Heart left ventricle (tissue), 16 donors: ENCODE results near the gene TNFRSF18. TPM values are rescaled to one million over a fixed set of nuclear protein-coding genes. Genes with fewer than 3 reads are reported as not detected.

Experiments
- ATAC-seq, 4 donors: fragments of 200-7000 bp; cut with Tn5 transposase; one replicate each; pipeline ENCODE4 v1.9.1; 2020 to 2022; ENCODE audit warnings: moderate library complexity in 4 of 4, mild to moderate bottlenecking in 3 of 4, moderate number of reproducible peaks in 1 of 4
- DNase-seq, 5 donors: peaks; one replicate each; pipeline ENCODE4 v3.0.0-alpha.2; 2020
- H3K27ac ChIP-seq, 12 donors: fragments of 200-600 bp; sonication (generic) in 4 of 12; one replicate each; pipeline versions ENCODE4 v1.5.0 to v1.8.0; 2016 to 2022; ENCODE audit warnings: mild to moderate bottlenecking in 2 of 12
- H3K27me3 ChIP-seq, 9 donors: fragments of 200-600 bp; sonication (generic) in 2 of 9; one replicate each; pipeline versions ENCODE4 v1.5.1 to v1.8.0; 2016 to 2022; ENCODE audit warnings: mild to moderate bottlenecking in 3 of 9
- H3K36me3 ChIP-seq, 9 donors: fragments of 200-600 bp; sonication (generic) in 2 of 9; one replicate each; pipeline versions ENCODE4 v1.5.0 to v1.8.0; 2018 to 2022; ENCODE audit warnings: mild to moderate bottlenecking in 2 of 9
- H3K4me1 ChIP-seq, 12 donors: fragments of 200-600 bp; sonication (generic) in 4 of 12; one replicate each; pipeline versions ENCODE4 v1.5.0 to v1.8.0; 2016 to 2022; ENCODE audit warnings: mild to moderate bottlenecking in 3 of 12
- H3K4me3 ChIP-seq, 12 donors: fragments of 200-600 bp; sonication (generic) in 4 of 12; one replicate each; pipeline versions ENCODE4 v1.5.0 to v1.8.0; 2017 to 2022; ENCODE audit warnings: mild to moderate bottlenecking in 9 of 12, moderate library complexity in 4 of 12
- H3K9me3 ChIP-seq, 12 donors: fragments of 200-600 bp; sonication (generic) in 4 of 12; one replicate each; pipeline versions ENCODE4 v1.5.0 to v1.8.0; 2016 to 2022; ENCODE audit warnings: mild to moderate bottlenecking in 1 of 12
- POLR2A ChIP-seq, 2 donors: fragments of 450-650 bp; IDR thresholded peaks; one replicate each; pipeline ENCODE4 v1.6.1; 2017; ENCODE audit warnings: antibody characterized with exemption in 2 of 2, mild to moderate bottlenecking in 2 of 2, moderate library complexity in 2 of 2
- WGBS, 4 donors: extraction: QIAGEN DNeasy Blood & Tissue Kit in 2 of 4; methylation state at CpG; one replicate each; pipeline versions ENCODE4 v1.1.5 to v1.1.7; 2013 to 2018; 5-methylcytosine and 5-hydroxymethylcytosine counted together
- intact Hi-C, 10 donors: fragments of 100-400 bp; cut with DNase I; formaldehyde crosslinking; loops; one replicate each; pipeline versions ENCODE4 v1.11.1 to v1.14.2; 2022
- polyA plus RNA-seq, 2 donors: library from polyadenylated mRNA; stranded (reverse); fragments of 200-250 nt; gene quantifications; one replicate each; pipeline ENCODE4 v1.2.3, GENCODE V29; 2013
- total RNA-seq, 9 donors: library from RNA; depleted of rRNA in 2 of 9; stranded (reverse); fragments of >200 nt in 2 of 9; fragmentation: NEBNext Ultra II Directional in 3 of 9; extraction: Animal tissue kit (Norgen Biotek cat#: 25700) in 3 of 9; gene quantifications; one replicate each; pipeline versions ENCODE4 v1.1.0 to v1.2.4, GENCODE V29; 2016 to 2023
- TF ChIP-seq, protein P1 (sequence below), 12 donors: fragments of 200-600 bp; sonication (generic) in 4 of 12; IDR thresholded peaks; one replicate each; pipeline versions ENCODE4 v1.5.0 to v1.8.0; 2018 to 2022; ENCODE audit warnings: antibody characterized with exemption in 12 of 12, mild to moderate bottlenecking in 5 of 12
- donor health status: ischemic (EF 13 %, LVEDD 7.1; RV severe dilation, severe dysfunction).
- donor health status: healthy with polysubstance abuse.
- donor health status: DM: no; HTN: yes; CAD: no.
- donor health status: DM: no; HTN: no; CAD: no.
- donor health status: ischemic (EF 25% LVEDD 6.9; RV normal size, moderate dysfunction).
- donor health status: ischemic (EF 25% LVEDD 5.7; RV mildly dilated, moderate dysfunction).
- donor health status: healthy.
- donor health status: DM: yes; HTN: yes; CAD: no.
- donor health status: ischemic (EF 35%, LVEDD 5.7; RV mildly dilated, moderate dysfunction).
- donor health status: nonischemic (EF 11% LVEDD 7.7; RV severe dilation, severe dysfunction).
- donor health status: DM: yes; HTN: yes; CAD: no.
- donor health status: PGD.
- donor health status: ischemic (EF 29% LVEDD 5.4; RV normal size, mild dysfunction).
- donor health status: nonischemic (EF 23%, LVEDD 6.1; RV moderate dilation, normal function).

TNFRSF18 gene
- total and polyA plus RNA-seq, 11 donors = 0.24 to 0.93 (median 0.77) TPM; not detected in 8

DNA sequence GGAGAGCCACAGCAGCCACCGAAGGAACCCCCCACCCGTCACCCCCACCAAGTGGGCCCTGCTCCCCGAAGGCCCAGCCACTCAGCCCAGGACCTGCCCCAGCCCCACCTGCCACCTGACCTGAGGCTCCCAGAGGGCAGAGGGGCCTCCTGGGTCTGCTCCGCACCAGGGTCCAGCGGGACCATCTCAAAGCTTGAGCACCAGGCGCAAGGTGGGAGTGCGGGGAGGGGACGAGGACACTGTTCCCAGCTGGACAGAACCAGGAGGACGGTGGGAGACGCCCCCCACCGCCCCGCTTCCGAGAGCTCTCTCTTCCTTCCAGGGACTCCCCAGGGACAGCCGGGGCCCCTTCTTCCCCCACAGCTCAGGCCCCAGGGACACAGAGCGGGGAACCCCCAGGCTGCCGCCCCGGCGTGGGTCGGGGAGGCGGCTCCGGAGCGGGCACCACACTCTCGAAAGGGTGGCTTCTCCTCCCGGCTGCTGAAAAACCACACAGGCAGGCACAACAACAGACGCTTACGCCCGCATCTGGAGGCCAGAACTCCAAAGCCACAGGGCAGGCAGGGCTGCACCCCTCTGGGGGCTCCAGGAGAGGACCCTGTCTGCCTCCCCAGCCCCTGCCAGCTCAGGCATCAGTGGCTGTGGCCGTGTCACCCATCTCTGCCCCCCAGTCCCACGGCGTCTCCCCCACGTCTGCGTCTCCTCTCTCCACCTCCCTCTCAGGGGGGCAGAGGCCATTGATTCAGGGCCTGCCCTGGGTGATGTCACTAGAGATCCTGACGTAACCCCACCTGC, 34.6 kb downstream of the TNFRSF18 start:
- DNase-seq (peak in 3 of 5 donors; percentile 4 to 60 (median 17)), ATAC-seq (no peak)
- Histone ChIP-seq H3K9me3 (no peaks in the 10 kb centered on the region), H3K27ac (no peak overlapping the region), H3K4me1 (peaks cover 0 to 9% (median 0%) of the 10 kb centered on the region in 12 donors), H3K27me3 (peaks cover 28 to 91% (median 69%) of the 10 kb centered on the region in 9 donors), H3K4me3 (no peak overlapping the region), H3K36me3 (no peaks in the 10 kb centered on the region)
- intact Hi-C loops = no loop called here
- WGBS, 4 donors = 71 to 79% (median 77%) methylated on average over 15 to 33 of the region's 33 CpGs
- no peak for TF ChIP-seq POLR2A (IDR thresholded peaks at IDR 0.05)
- TF ChIP-seq, protein P1, sequence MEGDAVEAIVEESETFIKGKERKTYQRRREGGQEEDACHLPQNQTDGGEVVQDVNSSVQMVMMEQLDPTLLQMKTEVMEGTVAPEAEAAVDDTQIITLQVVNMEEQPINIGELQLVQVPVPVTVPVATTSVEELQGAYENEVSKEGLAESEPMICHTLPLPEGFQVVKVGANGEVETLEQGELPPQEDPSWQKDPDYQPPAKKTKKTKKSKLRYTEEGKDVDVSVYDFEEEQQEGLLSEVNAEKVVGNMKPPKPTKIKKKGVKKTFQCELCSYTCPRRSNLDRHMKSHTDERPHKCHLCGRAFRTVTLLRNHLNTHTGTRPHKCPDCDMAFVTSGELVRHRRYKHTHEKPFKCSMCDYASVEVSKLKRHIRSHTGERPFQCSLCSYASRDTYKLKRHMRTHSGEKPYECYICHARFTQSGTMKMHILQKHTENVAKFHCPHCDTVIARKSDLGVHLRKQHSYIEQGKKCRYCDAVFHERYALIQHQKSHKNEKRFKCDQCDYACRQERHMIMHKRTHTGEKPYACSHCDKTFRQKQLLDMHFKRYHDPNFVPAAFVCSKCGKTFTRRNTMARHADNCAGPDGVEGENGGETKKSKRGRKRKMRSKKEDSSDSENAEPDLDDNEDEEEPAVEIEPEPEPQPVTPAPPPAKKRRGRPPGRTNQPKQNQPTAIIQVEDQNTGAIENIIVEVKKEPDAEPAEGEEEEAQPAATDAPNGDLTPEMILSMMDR (IDR thresholded peaks at IDR 0.05) = no peak

DNA sequence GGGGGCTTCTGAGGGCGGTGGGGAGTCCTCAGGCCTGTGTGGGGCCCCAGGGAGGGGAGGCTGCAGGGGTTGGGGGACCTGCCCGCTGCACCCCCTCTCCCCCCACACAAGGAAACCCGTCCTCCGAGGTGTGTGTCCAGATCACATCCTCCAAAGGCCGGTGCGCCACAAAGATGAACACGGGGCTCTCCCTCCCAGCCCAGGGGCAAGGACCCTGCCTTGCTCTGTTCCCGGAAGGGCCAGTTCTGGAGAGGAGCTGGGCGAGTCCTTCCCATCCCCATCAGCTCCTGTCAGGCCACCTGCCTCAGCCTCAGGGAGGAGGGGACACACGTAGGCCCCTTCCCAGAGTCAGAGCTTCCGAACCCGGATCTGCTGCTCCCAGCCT, 35.2 kb downstream of the TNFRSF18 start:
- no peak overlapping the region for H3K4me3 ChIP-seq
- intact Hi-C loops = no loop called here
- ATAC-seq (no peak), DNase-seq (peak in 2 of 5 donors; percentile 17 to 40)
- peaks cover 0 to 9% (median 0%) of the 10 kb centered on the region in 12 donors for H3K4me1 ChIP-seq
- WGBS, 4 donors = 70 to 79% (median 76%) methylated on average over 6 to 12 of the region's 12 CpGs
- no peaks in the 10 kb centered on the region for H3K36me3 ChIP-seq
- TF ChIP-seq POLR2A (IDR thresholded peaks at IDR 0.05) = no peak
- TF ChIP-seq, protein P1 (IDR thresholded peaks at IDR 0.05) = no peak
- H3K9me3 ChIP-seq = no peaks in the 10 kb centered on the region
- peaks cover 29 to 91% (median 68%) of the 10 kb centered on the region in 9 donors for H3K27me3 ChIP-seq
- H3K27ac ChIP-seq = no peak overlapping the region

DNA sequence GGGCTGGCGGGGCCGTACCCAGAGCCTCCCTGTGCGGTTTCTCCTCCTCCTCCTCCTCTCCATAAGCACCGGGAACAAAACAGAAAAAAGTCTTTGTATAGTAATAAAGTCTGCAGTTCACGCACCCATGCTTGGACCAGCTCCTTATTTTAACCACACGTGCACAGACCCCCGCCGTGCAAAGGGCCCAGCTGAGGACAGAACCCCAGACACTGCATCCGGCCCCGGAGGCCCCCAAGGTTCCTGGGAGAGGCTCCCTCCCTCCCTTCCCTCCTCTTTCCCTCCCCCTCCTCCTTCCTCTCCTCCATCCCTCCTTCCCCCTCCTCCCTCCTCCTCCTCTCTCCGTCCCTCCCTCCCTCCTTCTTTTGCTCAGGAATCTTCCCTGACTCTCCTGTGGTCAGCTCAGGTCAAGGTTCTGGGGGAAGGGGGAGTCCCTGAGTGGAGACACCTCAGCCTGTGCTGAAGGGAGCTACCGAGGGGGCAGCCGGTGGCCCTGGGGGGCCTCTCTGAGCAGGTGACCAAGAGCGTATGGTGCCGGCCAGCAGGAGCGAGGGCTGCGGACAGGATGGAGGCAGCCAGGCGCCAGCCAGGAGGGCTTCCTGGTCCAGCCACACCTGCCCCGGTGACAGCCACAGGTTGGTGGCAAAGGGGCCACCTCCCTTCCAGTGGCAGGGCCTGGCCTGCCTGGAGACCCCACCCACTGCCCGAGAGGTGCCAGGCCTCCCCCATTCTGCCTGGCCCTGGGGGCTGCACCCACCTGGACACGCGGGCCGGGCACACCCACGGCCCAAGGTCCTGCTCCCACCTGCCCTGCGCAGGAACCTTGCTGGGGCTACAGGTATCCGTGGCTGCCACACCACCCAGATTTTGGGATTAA, 35.9 kb downstream of the TNFRSF18 start:
- DNase-seq (peak in 3 of 5 donors; percentile 4 to 58 (median 21)), ATAC-seq (no peak)
- H3K36me3 ChIP-seq = no peaks in the 10 kb centered on the region
- no peaks in the 10 kb centered on the region for H3K9me3 ChIP-seq
- H3K27me3 ChIP-seq = peaks cover 29 to 92% (median 67%) of the 10 kb centered on the region in 9 donors
- no peak overlapping the region for H3K4me3 ChIP-seq
- intact Hi-C loops = no loop called here
- no peak for TF ChIP-seq POLR2A (IDR thresholded peaks at IDR 0.05)
- TF ChIP-seq, protein P1 (IDR thresholded peaks at IDR 0.05) = no peak
- WGBS, 4 donors = 35 to 58% (median 54%) methylated on average over 12 to 26 of the region's 26 CpGs
- peaks cover 0 to 9% (median 0%) of the 10 kb centered on the region in 12 donors for H3K4me1 ChIP-seq
- no peak overlapping the region for H3K27ac ChIP-seq
